Activated T-cell treated with anti-CD3 and anti-CD28 coated beads, Interleukin-2, amount 50 U/mL, for 24 hours (primary cell): ENCODE results near the gene ELANE.
"Not testable (repeated sequence)": the region's sequence is repeated elsewhere in the genome, so short reads cannot be mapped to it uniquely, and the experiment has no call there.

ENCODE experiments used
- DNase-seq: peaks from one replicate; pipeline ENCODE4 v3.0.0-alpha.2; 2020
- H3K27ac Mint-ChIP-seq: 2 replicates; pipeline ENCODE4 v1.8.0; 2020; ENCODE audit warnings: mild to moderate bottlenecking, mixed read lengths
- H3K27me3 Mint-ChIP-seq: 2 replicates; pipeline ENCODE4 v1.8.0; 2020; ENCODE audit warnings: mixed read lengths
- H3K36me3 Mint-ChIP-seq: 2 replicates; pipeline ENCODE4 v1.8.0; 2020; ENCODE audit warnings: low read depth, mixed read lengths
- H3K4me1 Mint-ChIP-seq: 2 replicates; pipeline ENCODE4 v1.8.0; 2020; ENCODE audit warnings: low read depth, mixed read lengths
- H3K4me3 Mint-ChIP-seq: 2 replicates; pipeline ENCODE4 v1.8.0; 2020; ENCODE audit warnings: mild to moderate bottlenecking, moderate library complexity, mixed read lengths
- H3K9me3 Mint-ChIP-seq: 2 replicates; pipeline ENCODE4 v1.8.0; 2020; ENCODE audit warnings: mixed read lengths

Gene ELANE

DNA sequence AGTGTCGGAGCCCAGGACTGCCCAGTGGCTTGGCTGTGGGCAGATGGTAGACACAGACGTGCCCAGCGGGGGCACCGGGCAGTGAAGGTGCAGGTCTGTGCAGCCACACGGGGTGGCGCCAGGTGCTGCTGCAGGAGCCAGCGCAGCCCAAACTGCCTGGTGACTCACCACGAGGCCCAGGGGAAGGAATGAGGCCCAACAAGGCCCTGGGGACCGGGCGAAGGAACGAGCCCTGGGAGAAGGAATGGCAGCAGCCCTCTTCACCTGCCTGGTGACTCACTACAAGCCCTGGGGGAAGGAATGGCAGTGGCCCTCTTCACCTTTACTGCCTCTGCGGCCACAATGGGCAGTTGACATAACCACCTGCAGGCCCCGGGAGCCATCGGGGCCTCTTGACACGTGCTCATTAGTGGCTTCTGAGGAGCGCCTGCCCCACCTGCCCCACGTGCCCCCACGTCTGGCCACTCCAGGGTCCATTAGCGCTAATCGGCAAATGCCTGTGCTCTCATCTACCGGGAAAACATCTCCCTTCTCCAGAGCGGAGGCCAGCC is 31.6 kb downstream of the ELANE start:
- peaks cover 72% of the 10 kb centered on the region for H3K36me3 Mint-ChIP-seq

DNA sequence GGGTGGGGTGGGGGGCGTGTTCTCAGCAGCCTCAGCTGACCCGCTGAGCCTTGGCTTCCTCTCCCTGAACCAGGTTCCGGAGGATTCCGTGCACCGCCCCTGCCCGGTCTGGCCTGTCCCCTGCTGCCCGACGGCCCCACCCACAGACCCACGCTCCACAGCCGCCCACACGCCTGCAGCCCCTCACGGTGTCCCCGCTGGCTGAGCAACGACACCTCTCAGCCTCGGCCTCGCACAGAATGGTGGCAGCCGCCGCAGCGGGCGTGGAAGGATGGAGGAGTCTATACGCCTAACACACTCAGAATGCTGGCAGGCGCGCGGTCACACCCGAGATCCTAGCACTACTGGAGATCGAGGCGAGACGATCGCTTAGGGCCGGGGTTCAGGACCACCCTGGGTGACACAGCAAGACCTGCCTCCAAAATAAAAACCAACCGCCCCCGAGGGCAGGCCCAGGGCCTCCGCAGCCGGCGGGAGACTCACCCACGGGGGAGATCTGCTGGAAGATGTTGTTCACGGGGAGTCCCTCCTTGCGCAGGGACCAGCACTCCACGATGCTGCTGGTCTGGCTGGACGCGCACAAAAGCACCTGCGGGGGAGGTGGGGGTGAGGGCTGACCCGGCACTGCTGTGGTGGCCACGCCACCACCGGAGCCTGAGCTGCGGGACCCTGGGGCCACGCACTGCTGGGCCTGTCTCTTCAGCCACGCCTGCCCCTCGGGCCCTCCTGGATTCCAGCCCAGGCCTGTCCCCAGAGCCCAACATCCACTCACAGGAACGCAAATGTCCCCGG is 32.5 kb downstream of the ELANE start:
- Mint-ChIP-seq H3K36me3 (peaks cover 74% of the 10 kb centered on the region), H3K9me3 (no peaks in the 10 kb centered on the region), H3K4me3 (no peak overlapping the region), H3K4me1 (peaks cover 5% of the 10 kb centered on the region), H3K27me3 (no peaks in the 10 kb centered on the region), H3K27ac (no peak overlapping the region)
- no peak for DNase-seq

More for the DNA sequence above, 31.6 kb downstream of the ELANE start:
- H3K4me1 Mint-ChIP-seq: peaks cover 4% of the 10 kb centered on the region
- DNase-seq: no peak
- no peaks in the 10 kb centered on the region for H3K9me3 Mint-ChIP-seq
- H3K27me3 Mint-ChIP-seq: no peaks in the 10 kb centered on the region
- no peak overlapping the region for H3K27ac Mint-ChIP-seq
- no peak overlapping the region for H3K4me3 Mint-ChIP-seq

DNA sequence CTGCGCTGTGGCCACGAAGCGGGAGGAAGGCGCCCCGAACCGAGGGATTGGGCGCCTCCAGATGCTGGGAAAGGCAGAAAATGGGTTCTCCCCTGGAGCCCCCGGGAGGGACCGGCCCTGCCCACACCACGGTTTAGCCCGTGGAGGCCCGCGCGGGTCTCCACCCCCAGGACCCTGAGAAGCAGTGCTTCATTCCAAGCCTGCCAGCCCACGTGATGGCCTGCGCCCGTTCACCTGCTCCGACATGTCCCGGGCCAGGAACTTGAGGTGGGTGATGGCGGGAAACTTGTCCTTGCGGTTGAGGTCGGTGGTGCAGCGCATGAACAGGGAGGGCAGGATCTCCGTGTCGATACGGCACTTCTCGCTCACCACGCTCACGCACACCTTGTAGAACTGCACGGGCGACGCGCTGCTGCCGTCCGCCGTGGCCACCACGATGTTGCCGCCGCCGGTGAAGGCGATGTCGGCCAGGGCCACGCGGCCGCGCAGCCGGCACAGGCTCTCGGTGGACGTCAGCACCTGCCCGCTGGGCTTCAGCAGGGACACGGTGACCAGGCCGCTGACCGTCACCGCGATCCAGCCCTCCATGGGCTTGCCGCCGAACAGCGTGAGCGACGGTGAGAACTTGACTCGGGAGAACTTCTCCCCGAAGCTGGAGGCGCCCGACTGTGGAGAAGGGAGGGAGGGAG is 33.6 kb downstream of the ELANE start:
- no peak for DNase-seq
- H3K4me3 Mint-ChIP-seq: no peak overlapping the region
- no peaks in the 10 kb centered on the region for H3K27me3 Mint-ChIP-seq
- H3K27ac Mint-ChIP-seq: no peak overlapping the region
- H3K9me3 Mint-ChIP-seq: no peaks in the 10 kb centered on the region
- H3K4me1 Mint-ChIP-seq: peaks cover 5% of the 10 kb centered on the region
- H3K36me3 Mint-ChIP-seq: peaks cover 78% of the 10 kb centered on the region

DNA sequence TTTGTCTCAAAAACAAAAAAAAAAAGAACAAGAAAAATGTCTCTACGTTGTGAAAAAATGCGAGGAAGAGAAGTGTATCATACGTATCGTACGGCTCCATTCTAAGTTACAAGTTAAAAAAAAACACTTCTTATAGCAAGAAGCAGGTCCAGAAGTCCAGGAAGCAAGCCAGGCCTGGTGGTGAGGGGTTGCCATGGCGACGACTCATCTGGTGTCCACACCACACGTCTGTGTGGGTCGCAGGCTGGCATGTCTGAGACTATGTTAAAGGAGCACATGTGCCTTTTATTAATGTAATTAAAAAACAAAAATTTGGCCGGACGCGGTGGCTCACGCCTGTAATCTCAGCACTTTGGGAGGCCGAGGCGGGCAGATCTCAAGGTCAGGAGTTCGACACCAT is 35.0 kb downstream of the ELANE start:
- Mint-ChIP-seq H3K4me1 (peaks cover 9% of the 10 kb centered on the region), H3K27ac (no peak overlapping the region), H3K9me3 (no peaks in the 10 kb centered on the region), H3K27me3 (no peaks in the 10 kb centered on the region), H3K4me3 (no peak overlapping the region), H3K36me3 (peaks cover 65% of the 10 kb centered on the region)
- DNase-seq: no peak

DNA sequence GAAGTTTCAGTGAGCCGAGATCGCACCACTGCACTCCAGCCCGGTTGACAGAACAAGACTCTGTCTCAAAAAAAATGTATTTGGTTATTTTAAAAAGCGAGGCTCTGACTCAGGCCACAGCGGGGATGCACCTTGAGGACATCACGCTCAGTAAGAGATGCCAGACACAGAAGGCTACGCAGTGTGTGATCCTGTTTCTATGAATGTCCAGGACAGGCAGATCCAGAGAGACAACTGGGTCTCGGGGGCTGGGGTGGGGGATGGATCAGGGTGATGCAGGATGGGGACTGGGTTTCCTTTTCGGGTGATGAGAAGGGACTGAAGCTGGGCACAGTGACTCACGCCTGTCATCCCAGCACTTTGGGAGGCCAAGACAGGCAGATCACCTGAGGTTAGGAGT is 35.5 kb downstream of the ELANE start:
- DNase-seq: no peak
- Mint-ChIP-seq H3K9me3 (no peaks in the 10 kb centered on the region), H3K4me3 (no peak overlapping the region), H3K4me1 (peaks cover 11% of the 10 kb centered on the region), H3K27ac (no peak overlapping the region), H3K36me3 (peaks cover 61% of the 10 kb centered on the region), H3K27me3 (no peaks in the 10 kb centered on the region)

DNA sequence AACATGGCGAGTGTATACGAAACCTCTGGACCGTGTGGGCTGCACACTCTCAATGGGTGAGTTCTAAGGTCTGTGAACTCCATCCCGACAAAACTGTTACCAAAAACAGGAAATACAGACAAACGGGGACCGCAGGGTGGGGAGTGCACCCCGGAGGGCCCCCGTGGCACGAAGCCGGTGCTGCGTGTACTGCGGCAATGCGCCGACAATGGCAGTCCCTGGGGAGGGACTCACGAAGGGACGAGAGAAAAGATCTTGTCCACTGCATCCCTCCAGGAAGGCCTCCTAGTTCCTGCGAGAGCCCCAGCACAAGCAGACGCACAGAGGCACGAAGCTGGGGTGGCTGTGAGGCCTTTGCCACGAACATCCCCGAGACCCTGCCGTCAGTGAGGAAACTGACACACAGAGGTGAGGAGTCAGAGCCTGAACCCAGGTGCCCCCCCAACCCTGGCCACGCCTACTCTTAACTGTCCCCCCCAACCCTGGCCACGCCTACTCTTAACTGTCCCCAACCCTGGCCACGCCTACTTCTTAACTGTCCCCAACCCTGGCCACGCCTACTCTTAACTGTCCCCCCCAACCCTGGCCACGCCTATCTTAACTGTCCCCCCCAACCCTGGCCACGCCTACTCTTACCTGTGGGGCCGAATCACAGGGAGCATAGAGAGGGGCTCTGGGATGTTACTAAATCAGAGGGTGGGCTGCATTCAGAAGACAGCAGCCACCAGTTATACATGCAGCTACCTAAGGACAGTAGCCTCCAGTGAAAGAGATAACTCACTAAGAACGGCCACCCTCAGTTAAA is 36.7 kb downstream of the ELANE start:
- Mint-ChIP-seq H3K27me3 (no peaks in the 10 kb centered on the region), H3K27ac (peak overlapping the region; percentile 66), H3K9me3 (no peaks in the 10 kb centered on the region), H3K4me1 (peaks cover 19% of the 10 kb centered on the region), H3K36me3 (peaks cover 51% of the 10 kb centered on the region), H3K4me3 (no peak overlapping the region)
- DNase-seq: peak; percentile 49

DNA sequence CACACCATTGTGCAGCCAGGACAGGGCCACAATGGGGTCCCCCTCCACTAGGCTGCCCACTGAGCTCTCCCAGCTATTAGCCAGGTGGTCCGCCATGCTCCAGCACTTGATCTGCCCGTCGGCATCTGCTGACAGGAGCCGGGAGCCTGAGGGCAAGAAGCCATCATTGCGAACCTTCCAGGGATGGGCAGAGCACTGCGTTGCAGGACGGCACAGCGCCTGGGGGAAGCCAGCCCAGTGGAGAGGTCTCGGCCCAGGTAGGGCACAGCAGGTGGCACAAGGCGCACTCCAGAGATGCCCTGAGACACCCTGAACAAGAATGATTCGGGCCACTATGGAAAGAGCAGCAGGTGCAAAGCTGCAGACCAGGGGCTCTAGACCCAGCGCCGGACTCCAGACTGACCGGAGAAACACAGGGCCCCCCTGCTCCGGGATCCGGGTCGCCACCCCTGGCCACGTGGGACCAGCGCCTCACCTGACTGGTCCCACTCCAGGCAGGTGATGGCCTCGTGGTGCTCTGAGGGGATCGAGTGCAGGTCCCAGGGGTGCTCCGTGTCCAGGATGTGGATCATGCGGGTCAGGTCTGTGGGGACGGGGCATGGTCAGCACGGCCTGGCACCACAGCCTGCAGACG is 37.7 kb downstream of the ELANE start:
- H3K36me3 Mint-ChIP-seq: peaks cover 43% of the 10 kb centered on the region
- H3K27me3 Mint-ChIP-seq: no peaks in the 10 kb centered on the region
- H3K4me1 Mint-ChIP-seq: peaks cover 19% of the 10 kb centered on the region
- H3K4me3 Mint-ChIP-seq: peak overlapping the region; percentile 8
- H3K9me3 Mint-ChIP-seq: no peaks in the 10 kb centered on the region
- H3K27ac Mint-ChIP-seq: peak overlapping the region; percentile 40
- no peak for DNase-seq

DNA sequence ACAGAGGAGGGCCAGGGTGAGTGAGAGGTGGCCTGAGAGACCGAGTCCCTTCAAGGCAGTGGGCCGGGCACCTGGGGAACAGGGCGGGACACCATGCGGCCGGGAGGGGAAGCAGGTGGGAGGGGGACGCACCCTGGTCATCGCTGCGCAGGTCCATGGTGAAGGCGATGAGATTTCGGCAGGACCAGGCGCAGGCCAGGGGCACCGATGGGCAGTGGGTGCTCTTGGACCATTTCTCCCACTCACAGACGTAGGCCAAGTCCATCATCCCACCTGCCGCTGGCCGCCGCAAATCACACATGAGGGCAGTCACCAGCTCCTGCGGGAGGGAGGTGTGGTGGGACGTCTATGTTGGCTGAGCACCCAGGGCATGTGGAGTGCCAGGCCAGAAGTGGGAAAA is 38.7 kb downstream of the ELANE start:
- Mint-ChIP-seq H3K27ac (peak overlapping the region; percentile 79), H3K4me3 (peak overlapping the region; percentile 67), H3K36me3 (peaks cover 37% of the 10 kb centered on the region), H3K4me1 (peaks cover 19% of the 10 kb centered on the region), H3K27me3 (no peaks in the 10 kb centered on the region), H3K9me3 (no peaks in the 10 kb centered on the region)
- no peak for DNase-seq

DNA sequence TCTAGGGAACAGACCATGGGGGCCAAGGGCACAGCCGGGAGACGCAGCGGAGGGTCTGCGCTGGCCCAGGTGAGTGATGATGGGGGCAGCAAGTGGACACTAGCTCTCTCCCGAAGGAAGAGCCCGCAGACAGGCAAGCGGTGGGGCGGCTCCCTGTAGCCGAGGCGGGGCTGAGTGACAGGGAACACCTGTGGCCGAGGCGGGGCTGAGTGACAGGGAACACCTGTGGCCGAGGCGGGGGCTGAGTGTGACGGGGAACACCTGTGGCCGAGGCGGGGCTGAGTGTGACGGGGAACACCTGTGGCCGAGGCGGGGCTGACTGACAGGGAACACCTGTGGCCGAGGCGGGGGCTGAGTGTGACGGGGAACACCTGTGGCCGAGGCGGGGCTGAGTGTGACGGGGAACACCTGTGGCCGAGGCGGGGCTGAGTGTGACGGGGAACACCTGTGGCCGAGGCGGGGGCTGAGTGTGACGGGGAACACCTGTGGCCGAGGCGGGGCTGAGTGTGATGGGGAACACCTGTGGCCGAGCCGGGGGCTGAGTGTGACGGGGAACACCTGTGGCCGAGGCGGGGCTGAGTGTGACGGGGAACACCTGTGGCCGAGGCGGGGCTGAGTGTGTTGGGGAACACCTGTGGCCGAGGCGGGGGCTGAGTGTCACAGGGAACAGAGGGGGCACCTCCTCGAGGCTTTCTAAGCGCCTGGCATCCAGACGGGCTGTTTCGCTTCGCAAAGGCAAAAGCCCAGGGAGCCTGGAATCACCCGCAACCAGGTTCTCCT is 39.5 kb downstream of the ELANE start:
- H3K27ac Mint-ChIP-seq: peak overlapping the region; percentile 89

DNA sequence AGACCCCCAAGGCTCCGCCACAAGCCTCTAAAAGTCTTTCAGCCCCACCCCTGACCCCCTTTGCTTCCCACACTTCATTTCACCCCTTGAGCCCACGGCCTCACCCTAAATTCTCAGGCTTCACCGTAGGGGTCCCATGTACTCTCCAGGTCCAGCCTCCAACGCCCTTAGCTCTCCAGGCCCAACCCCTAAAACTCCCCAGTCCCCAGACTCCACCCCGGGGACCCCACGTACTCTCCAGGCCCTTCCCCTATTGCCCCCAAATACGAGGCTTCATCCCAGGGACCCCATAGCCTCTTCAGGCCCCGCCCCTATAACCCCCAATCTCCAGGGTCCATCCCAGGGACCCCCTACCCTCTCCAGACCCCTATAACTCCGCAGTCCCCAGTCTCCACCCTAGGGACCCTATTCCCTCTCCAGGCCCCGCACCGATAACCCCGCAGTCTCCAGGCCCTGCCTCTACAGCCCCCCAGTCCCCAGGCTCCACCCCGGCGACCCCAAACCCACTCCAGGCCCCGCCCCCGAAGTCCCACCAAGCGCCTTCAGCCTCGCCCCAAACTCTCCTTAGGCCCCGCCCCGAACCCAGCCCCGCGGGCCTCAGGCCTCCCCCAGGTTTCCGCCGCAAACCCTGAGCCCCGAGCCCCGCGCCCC is 40.3 kb downstream of the ELANE start:
- H3K27me3 Mint-ChIP-seq: no peaks in the 10 kb centered on the region
- peak overlapping the region; percentile 85 for H3K4me3 Mint-ChIP-seq
- no peaks in the 10 kb centered on the region for H3K9me3 Mint-ChIP-seq
- DNase-seq: no peak
- peak overlapping the region; percentile 89 for H3K27ac Mint-ChIP-seq
- peaks cover 19% of the 10 kb centered on the region for H3K4me1 Mint-ChIP-seq
- H3K36me3 Mint-ChIP-seq: peaks cover 39% of the 10 kb centered on the region

More for the DNA sequence above, 39.5 kb downstream of the ELANE start:
- H3K27me3 Mint-ChIP-seq, H3K9me3 Mint-ChIP-seq, DNase-seq: not testable (repeated sequence)
- Mint-ChIP-seq H3K36me3 (peaks cover 38% of the 10 kb centered on the region), H3K4me1 (peaks cover 19% of the 10 kb centered on the region), H3K4me3 (peak overlapping the region; percentile 85)

DNA sequence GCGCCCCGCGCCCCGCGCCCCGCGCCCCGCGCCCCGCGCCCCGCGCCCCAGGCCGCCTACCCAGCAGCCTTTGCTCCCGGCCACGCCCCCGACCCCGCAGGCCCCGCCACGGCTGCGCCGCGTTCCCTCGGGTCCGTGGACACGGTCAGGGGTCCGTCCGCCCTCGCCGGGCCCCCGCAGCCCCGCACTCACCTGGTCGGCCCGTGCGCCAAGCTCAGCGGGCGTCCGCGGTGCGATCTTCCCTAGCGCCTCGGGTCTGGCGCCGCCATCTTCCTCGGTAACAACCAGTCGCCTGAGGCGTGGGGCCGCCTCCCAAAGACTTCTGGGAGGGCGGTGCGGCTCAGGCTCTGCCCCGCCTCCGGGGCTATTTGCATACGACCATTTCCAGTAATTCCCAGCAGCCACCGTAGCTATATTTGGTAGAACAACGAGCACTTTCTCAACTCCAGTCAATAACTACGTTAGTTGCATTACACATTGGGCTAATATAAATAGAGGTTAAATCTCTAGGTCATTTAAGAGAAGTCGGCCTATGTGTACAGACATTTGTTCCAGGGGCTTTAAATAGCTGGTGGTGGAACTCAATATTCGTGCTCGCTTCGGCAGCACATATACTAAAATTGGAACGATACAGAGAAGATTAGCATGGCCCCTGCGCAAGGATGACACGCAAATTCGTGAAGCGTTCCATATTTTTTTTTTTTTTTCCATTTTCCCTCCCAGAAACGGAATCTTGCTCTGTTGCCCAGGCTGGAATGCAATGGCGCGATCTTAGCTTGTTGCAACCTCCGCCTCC is 41.0 kb downstream of the ELANE start, which contains the start of the genes MED16 and RNU6-9:
MED16 (minus strand) TSS at position 294 of the 796 bp plus-strand sequence. CDS start 2,056 bp downstream, outside the sequence.
RNU6-9 (plus strand) TSS at position 591 of the 796 bp plus-strand sequence.
- DNase-seq: peak; percentile 91
- peak within 1 kb of the TSS; percentile 85 for H3K4me3 Mint-ChIP-seq
- H3K9me3 Mint-ChIP-seq: no peaks in the 10 kb centered on the region
- H3K27ac Mint-ChIP-seq: peak within 1 kb of the TSS; percentile 100
- H3K36me3 Mint-ChIP-seq: peaks cover 41% of the 10 kb centered on the region
- H3K27me3 Mint-ChIP-seq: no peaks in the 10 kb centered on the region
- peaks cover 19% of the 10 kb centered on the region for H3K4me1 Mint-ChIP-seq

DNA sequence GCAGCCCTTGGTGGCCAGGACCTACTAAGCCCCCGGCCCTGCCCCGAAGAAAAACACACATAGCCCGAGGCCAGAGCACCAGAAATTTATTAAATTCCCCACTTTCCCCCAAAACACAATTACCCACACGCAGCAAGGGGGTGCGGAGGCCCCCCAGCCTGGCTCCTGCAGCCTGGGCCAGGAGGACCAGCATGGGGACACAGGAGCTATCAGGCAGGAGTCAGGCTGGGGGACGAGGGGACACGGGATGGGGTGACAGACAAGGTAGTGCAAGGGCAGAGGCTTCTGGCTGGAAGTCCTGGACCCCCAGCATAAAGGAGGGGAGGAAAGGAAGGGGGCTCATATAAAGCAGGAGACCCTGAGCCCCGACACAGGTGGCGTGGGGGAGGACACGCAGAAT is 44.3 kb downstream of the ELANE start:
- DNase-seq: no peak
- Mint-ChIP-seq H3K27me3 (no peaks in the 10 kb centered on the region), H3K9me3 (no peaks in the 10 kb centered on the region), H3K4me3 (no peak overlapping the region), H3K27ac (peak overlapping the region; percentile 29), H3K36me3 (peaks cover 46% of the 10 kb centered on the region), H3K4me1 (peaks cover 17% of the 10 kb centered on the region)
